Measurements from ENCODE around the gene MS4A8.

MS4A8 gene

DNA sequence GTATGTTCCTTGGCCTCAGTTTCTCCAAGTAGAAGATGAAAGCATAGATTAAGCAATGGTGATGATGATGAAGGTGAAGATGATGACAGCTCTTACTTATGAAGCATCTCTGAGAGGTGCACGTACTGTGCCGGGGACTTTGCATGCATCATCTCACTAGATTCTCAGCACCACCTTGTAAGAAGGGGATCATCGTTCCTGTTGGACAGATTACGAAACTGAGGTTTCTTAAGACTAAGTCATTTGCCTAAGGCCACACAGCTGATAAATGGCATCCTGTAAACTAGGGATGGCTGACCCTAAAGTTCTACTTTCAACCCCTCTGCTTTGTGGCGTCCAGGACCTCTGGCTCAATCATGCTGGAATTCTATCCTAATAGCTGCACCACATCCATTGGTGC lies 65.9 kb downstream of the MS4A8 start:
- DNase-seq = no peak

Measured in activated CD4-positive, alpha-beta T cell treated with anti-CD3 and anti-CD28 coated beads, Interleukin-2, Interleukin-6, amounts not matched to agents 100 ng/mL and 50 ng/mL, durations not matched to agents 16 hours and 8 hours (primary cell).